ENCODE data around the gene NPR3. TPM values are rescaled to one million over a fixed set of nuclear protein-coding genes. Genes with fewer than 3 reads are reported as not detected.

NPR3 gene
- total RNA-seq, 2 experiments from 2014 or later: not detected

- no peaks in the 10 kb centered on the region for H3K4me1 Mint-ChIP-seq (ENCODE audit: low read depth)
- no peak overlapping the region for H3K27ac Mint-ChIP-seq
- ChIA-PET POLR2A (no interaction called here), CTCF (no interaction called here)
- ATAC-seq (no peak), DNase-seq (no peak)
- H3K4me3 Mint-ChIP-seq: no peak overlapping the region
- H3K27me3 Mint-ChIP-seq (ENCODE audit: low read depth): no peaks in the 10 kb centered on the region
- H3K9me3 Mint-ChIP-seq (ENCODE audit: insufficient read depth): no peaks in the 10 kb centered on the region
- no peaks in the 10 kb centered on the region for H3K36me3 Mint-ChIP-seq (ENCODE audit: low read depth)
These were observed 65.1 kb downstream of the NPR3 start for GRCh38 chr5:32776200-32776599.

GRCh38 chr5:32777222-32777621 is 66.1 kb downstream of the NPR3 start:
- ATAC-seq (no peak), DNase-seq (no peak)
- no peaks in the 10 kb centered on the region for H3K36me3 Mint-ChIP-seq (ENCODE audit: low read depth)
- H3K9me3 Mint-ChIP-seq (ENCODE audit: insufficient read depth): no peaks in the 10 kb centered on the region
- ChIA-PET CTCF (no interaction called here), POLR2A (no interaction called here)
- no peaks in the 10 kb centered on the region for H3K4me1 Mint-ChIP-seq (ENCODE audit: low read depth)
- no peak overlapping the region for H3K27ac Mint-ChIP-seq
- no peak overlapping the region for H3K4me3 Mint-ChIP-seq
- H3K27me3 Mint-ChIP-seq (ENCODE audit: low read depth): no peaks in the 10 kb centered on the region

- CTCF ChIA-PET: no interaction called here
- DNase-seq: no peak
- no peaks in the 10 kb centered on the region for H3K27me3 Mint-ChIP-seq (ENCODE audit: low read depth)
These were observed 66.6 kb downstream of the NPR3 start for GRCh38 chr5:32777733-32778132.

GRCh38 chr5:32778403-32778802 is 67.3 kb downstream of the NPR3 start:
- POLR2A ChIA-PET: no interaction called here

More at GRCh38 chr5:32777733-32778132, 66.6 kb downstream of the NPR3 start:
- H3K9me3 Mint-ChIP-seq (ENCODE audit: insufficient read depth): no peaks in the 10 kb centered on the region
- no peaks in the 10 kb centered on the region for H3K36me3 Mint-ChIP-seq (ENCODE audit: low read depth)
- H3K4me1 Mint-ChIP-seq (ENCODE audit: low read depth): no peaks in the 10 kb centered on the region
- H3K4me3 Mint-ChIP-seq: no peak overlapping the region
- POLR2A ChIA-PET: no interaction called here
- no peak for ATAC-seq
- H3K27ac Mint-ChIP-seq: no peak overlapping the region

GRCh38 chr5:32779754-32780415 is 68.8 kb downstream of the NPR3 start:
- Mint-ChIP-seq H3K4me3 (no peak overlapping the region), H3K27me3 (ENCODE audit: low read depth) (no peaks in the 10 kb centered on the region), H3K27ac (no peak overlapping the region), H3K9me3 (ENCODE audit: insufficient read depth) (no peaks in the 10 kb centered on the region), H3K4me1 (ENCODE audit: low read depth) (no peaks in the 10 kb centered on the region), H3K36me3 (ENCODE audit: low read depth) (no peaks in the 10 kb centered on the region)
- POLR2A ChIA-PET: no interaction called here
- CTCF ChIA-PET: no interaction called here
- no peak for ATAC-seq
- DNase-seq: no peak

More at GRCh38 chr5:32778403-32778802, 67.3 kb downstream of the NPR3 start:
- Mint-ChIP-seq H3K27ac (no peak overlapping the region), H3K4me3 (no peak overlapping the region), H3K27me3 (ENCODE audit: low read depth) (no peaks in the 10 kb centered on the region), H3K36me3 (ENCODE audit: low read depth) (no peaks in the 10 kb centered on the region), H3K4me1 (ENCODE audit: low read depth) (no peaks in the 10 kb centered on the region), H3K9me3 (ENCODE audit: insufficient read depth) (no peaks in the 10 kb centered on the region)
- CTCF ChIA-PET: no interaction called here
- DNase-seq: no peak
- ATAC-seq: no peak

- DNase-seq (no peak), ATAC-seq (no peak)
- H3K27ac Mint-ChIP-seq: no peak overlapping the region
- H3K9me3 Mint-ChIP-seq (ENCODE audit: insufficient read depth): no peaks in the 10 kb centered on the region
- H3K36me3 Mint-ChIP-seq (ENCODE audit: low read depth): no peaks in the 10 kb centered on the region
- H3K4me1 Mint-ChIP-seq (ENCODE audit: low read depth): no peaks in the 10 kb centered on the region
- POLR2A ChIA-PET: no interaction called here
- no peaks in the 10 kb centered on the region for H3K27me3 Mint-ChIP-seq (ENCODE audit: low read depth)
- H3K4me3 Mint-ChIP-seq: no peak overlapping the region
- CTCF ChIA-PET: no interaction called here
These were observed 69.4 kb downstream of the NPR3 start for GRCh38 chr5:32780508-32780919.

GRCh38 chr5:32783661-32784060 is 72.5 kb downstream of the NPR3 start:
- ATAC-seq (no peak), DNase-seq (no peak)
- no peaks in the 10 kb centered on the region for H3K4me1 Mint-ChIP-seq (ENCODE audit: low read depth)
- no peak overlapping the region for H3K27ac Mint-ChIP-seq
- ChIA-PET CTCF (no interaction called here), POLR2A (no interaction called here)
- H3K36me3 Mint-ChIP-seq (ENCODE audit: low read depth): no peaks in the 10 kb centered on the region
- no peaks in the 10 kb centered on the region for H3K9me3 Mint-ChIP-seq (ENCODE audit: insufficient read depth)
- H3K4me3 Mint-ChIP-seq: no peak overlapping the region
- no peaks in the 10 kb centered on the region for H3K27me3 Mint-ChIP-seq (ENCODE audit: low read depth)

- no peaks in the 10 kb centered on the region for H3K9me3 Mint-ChIP-seq (ENCODE audit: insufficient read depth)
- no peak for DNase-seq
- H3K4me1 Mint-ChIP-seq (ENCODE audit: low read depth): no peaks in the 10 kb centered on the region
- H3K27ac Mint-ChIP-seq: no peak overlapping the region
- ChIA-PET POLR2A (no interaction called here), CTCF (no interaction called here)
- no peaks in the 10 kb centered on the region for H3K27me3 Mint-ChIP-seq (ENCODE audit: low read depth)
- H3K4me3 Mint-ChIP-seq: no peak overlapping the region
- H3K36me3 Mint-ChIP-seq (ENCODE audit: low read depth): no peaks in the 10 kb centered on the region
- no peak for ATAC-seq
These were observed 74.6 kb downstream of the NPR3 start for GRCh38 chr5:32785611-32786254.

- no peak for ATAC-seq
- no peaks in the 10 kb centered on the region for H3K9me3 Mint-ChIP-seq (ENCODE audit: insufficient read depth)
- no peak overlapping the region for H3K4me3 Mint-ChIP-seq
- no peak for DNase-seq
- H3K4me1 Mint-ChIP-seq (ENCODE audit: low read depth): no peaks in the 10 kb centered on the region
- ChIA-PET POLR2A (no interaction called here), CTCF (no interaction called here)
- H3K36me3 Mint-ChIP-seq (ENCODE audit: low read depth): no peaks in the 10 kb centered on the region
- H3K27ac Mint-ChIP-seq: no peak overlapping the region
- H3K27me3 Mint-ChIP-seq (ENCODE audit: low read depth): no peaks in the 10 kb centered on the region
These were observed 75.2 kb downstream of the NPR3 start for GRCh38 chr5:32786311-32786710.

- POLR2A ChIA-PET: no interaction called here
- no peak for DNase-seq
- H3K27me3 Mint-ChIP-seq (ENCODE audit: low read depth): no peaks in the 10 kb centered on the region
These were observed 79.4 kb downstream of the NPR3 start for GRCh38 chr5:32790411-32790951.

GRCh38 chr5:32791536-32792243 is 80.6 kb downstream of the NPR3 start:
- CTCF ChIA-PET: interaction anchor here (0.6 kb wide), 1 partner anchor 366 kb away, joined by 3 read pairs; no protein-coding TSS in a partner anchor
- no peaks in the 10 kb centered on the region for H3K4me1 Mint-ChIP-seq (ENCODE audit: low read depth)
- H3K9me3 Mint-ChIP-seq (ENCODE audit: insufficient read depth): no peaks in the 10 kb centered on the region
- POLR2A ChIA-PET: no interaction called here
- no peak overlapping the region for H3K4me3 Mint-ChIP-seq
- ATAC-seq (no peak), DNase-seq (no peak)
- H3K27me3 Mint-ChIP-seq (ENCODE audit: low read depth): no peaks in the 10 kb centered on the region
- H3K36me3 Mint-ChIP-seq (ENCODE audit: low read depth): no peaks in the 10 kb centered on the region
- no peak overlapping the region for H3K27ac Mint-ChIP-seq

More at GRCh38 chr5:32790411-32790951, 79.4 kb downstream of the NPR3 start:
- no peaks in the 10 kb centered on the region for H3K9me3 Mint-ChIP-seq (ENCODE audit: insufficient read depth)
- no peak overlapping the region for H3K4me3 Mint-ChIP-seq
- no peak overlapping the region for H3K27ac Mint-ChIP-seq
- CTCF ChIA-PET: no interaction called here
- no peaks in the 10 kb centered on the region for H3K36me3 Mint-ChIP-seq (ENCODE audit: low read depth)
- ATAC-seq: no peak
- H3K4me1 Mint-ChIP-seq (ENCODE audit: low read depth): no peaks in the 10 kb centered on the region

GRCh38 chr5:32794086-32794485 is 83.0 kb downstream of the NPR3 start:
- Mint-ChIP-seq H3K4me3 (no peak overlapping the region), H3K27ac (no peak overlapping the region), H3K4me1 (ENCODE audit: low read depth) (no peaks in the 10 kb centered on the region), H3K9me3 (ENCODE audit: insufficient read depth) (no peaks in the 10 kb centered on the region), H3K36me3 (ENCODE audit: low read depth) (no peaks in the 10 kb centered on the region), H3K27me3 (ENCODE audit: low read depth) (no peaks in the 10 kb centered on the region)
- DNase-seq (no peak), ATAC-seq (no peak)
- CTCF ChIA-PET: no interaction called here
- POLR2A ChIA-PET: no interaction called here

Measured in activated CD8-positive, alpha-beta T cell treated with anti-CD3 and anti-CD28 coated beads, Interleukin-2, amount 10 ng/mL, durations not matched to agents 7 days and 5 days (primary cell).